Measurements from ENCODE around the gene ACTG1. TPM values are rescaled to one million over a fixed set of nuclear protein-coding genes. Genes with fewer than 3 reads are reported as not detected.

ACTG1 gene
- total RNA-seq, 1 experiment from 2014 or later, result 3,247 TPM

- H3K4me1 ChIP-seq (ENCODE audit: insufficient read depth, low read length, poor library complexity, severe bottlenecking), result no peaks in the 10 kb centered on the region
- no peak overlapping the region for H3K27ac ChIP-seq (ENCODE audit: low read depth, low read length, poor library complexity, severe bottlenecking)
- no peak for DNase-seq (ENCODE audit: low spot score)
- BruUV-seq (replicated peaks), result no TSS peak
- peaks cover 31% of the 10 kb centered on the region for H3K36me3 ChIP-seq (ENCODE audit: insufficient read depth, low read length, poor library complexity, severe bottlenecking)
- CTCF ChIA-PET, result no interaction called here
- H3K27me3 ChIP-seq (replicated peaks; ENCODE audit: insufficient read depth, low read depth, low read length, poor library complexity), result no peaks in the 10 kb centered on the region
- H3K9me3 ChIP-seq (ENCODE audit: low read depth, low read length, poor library complexity, severe bottlenecking), result no peaks in the 10 kb centered on the region
- POLR2A ChIA-PET (ENCODE audit: low non-redundant PET), result no interaction called here
- TF ChIP-seq EZH2 (IDR thresholded peaks at IDR 0.05; ENCODE audit: borderline replicate concordance, low read depth, low read length, poor library complexity, severe bottlenecking) (no peak), CTCF (conservative IDR thresholded peaks at IDR 0.05; ENCODE audit: low read depth, low read length) (no peak)
- no peak overlapping the region for H3K4me3 ChIP-seq (ENCODE audit: low read depth, low read length, poor library complexity, severe bottlenecking)
- intact Hi-C loops (cut with micrococcal nuclease; ENCODE audit: unreplicated experiment), result no loop called here
These were observed 50.0 kb downstream of the ACTG1 start for GRCh38 chr17:81462506-81463125.

GRCh38 chr17:81461607-81462500 lies 50.7 kb downstream of the ACTG1 start:
- BruUV-seq (replicated peaks), result no TSS peak
- Histone ChIP-seq H3K4me3 (ENCODE audit: low read depth, low read length, poor library complexity, severe bottlenecking) (no peak overlapping the region), H3K36me3 (ENCODE audit: insufficient read depth, low read length, poor library complexity, severe bottlenecking) (peaks cover 31% of the 10 kb centered on the region), H3K4me1 (ENCODE audit: insufficient read depth, low read length, poor library complexity, severe bottlenecking) (no peaks in the 10 kb centered on the region), H3K27ac (ENCODE audit: low read depth, low read length, poor library complexity, severe bottlenecking) (no peak overlapping the region), H3K9me3 (ENCODE audit: low read depth, low read length, poor library complexity, severe bottlenecking) (no peaks in the 10 kb centered on the region), H3K27me3 (replicated peaks; ENCODE audit: insufficient read depth, low read depth, low read length, poor library complexity) (no peaks in the 10 kb centered on the region)
- CTCF ChIA-PET, result no interaction called here
- POLR2A ChIA-PET (ENCODE audit: low non-redundant PET), result no interaction called here
- no peak for TF ChIP-seq CTCF (conservative IDR thresholded peaks at IDR 0.05; ENCODE audit: low read depth, low read length)
- no peak for TF ChIP-seq EZH2 (IDR thresholded peaks at IDR 0.05; ENCODE audit: borderline replicate concordance, low read depth, low read length, poor library complexity, severe bottlenecking)
- intact Hi-C loops (cut with micrococcal nuclease; ENCODE audit: unreplicated experiment), result no loop called here
- DNase-seq (ENCODE audit: low spot score), result no peak

- Histone ChIP-seq H3K4me1 (ENCODE audit: insufficient read depth, low read length, poor library complexity, severe bottlenecking) (no peaks in the 10 kb centered on the region), H3K9me3 (ENCODE audit: low read depth, low read length, poor library complexity, severe bottlenecking) (no peaks in the 10 kb centered on the region), H3K4me3 (ENCODE audit: low read depth, low read length, poor library complexity, severe bottlenecking) (no peak overlapping the region), H3K36me3 (ENCODE audit: insufficient read depth, low read length, poor library complexity, severe bottlenecking) (peaks cover 31% of the 10 kb centered on the region), H3K27ac (ENCODE audit: low read depth, low read length, poor library complexity, severe bottlenecking) (no peak overlapping the region), H3K27me3 (replicated peaks; ENCODE audit: insufficient read depth, low read depth, low read length, poor library complexity) (no peaks in the 10 kb centered on the region)
- no peak for TF ChIP-seq EZH2 (IDR thresholded peaks at IDR 0.05; ENCODE audit: borderline replicate concordance, low read depth, low read length, poor library complexity, severe bottlenecking)
- no peak for TF ChIP-seq CTCF (conservative IDR thresholded peaks at IDR 0.05; ENCODE audit: low read depth, low read length)
- POLR2A ChIA-PET (ENCODE audit: low non-redundant PET), result no interaction called here
- no peak for DNase-seq (ENCODE audit: low spot score)
- no TSS peak for BruUV-seq (replicated peaks)
- intact Hi-C loops (cut with micrococcal nuclease; ENCODE audit: unreplicated experiment), result no loop called here
- CTCF ChIA-PET, result no interaction called here
These were observed 51.6 kb downstream of the ACTG1 start for GRCh38 chr17:81460856-81461460.

Other genes with a start within 250 kb of the ACTG1 start
- 75.1 and 77.3 TPM in 2 replicates for gene SLC38A10, start 217.5 kb downstream of the ACTG1 start, total RNA-seq (2021)
- 74.2 and 80.6 TPM in 2 replicates for gene BAHCC1, start 117.3 kb downstream of the ACTG1 start, total RNA-seq (2021)
- gene FSCN2, start 15.6 kb upstream of the ACTG1 start, total RNA-seq (2021), result 0.26 and 0.31 TPM in 2 replicates
- gene FAAP100, start 39.6 kb upstream of the ACTG1 start, total RNA-seq (2021), result 49.4 and 49.5 TPM in 2 replicates
- 188 and 195 TPM in 2 replicates for gene NPLOC4, start 124.3 kb upstream of the ACTG1 start, total RNA-seq (2021)
- gene TSPAN10, start 124.4 kb upstream of the ACTG1 start, total RNA-seq (2021), result 0.74 and 1.1 TPM in 2 replicates
- gene PDE6G, start 143.7 kb upstream of the ACTG1 start, total RNA-seq (2021), result 0.43 and 0.52 TPM in 2 replicates
- gene OXLD1, start 153.8 kb upstream of the ACTG1 start, total RNA-seq (2021), result 36.1 and 44.6 TPM in 2 replicates
- 52.8 and 56.3 TPM in 2 replicates for gene CCDC137, start 153.9 kb upstream of the ACTG1 start, total RNA-seq (2021)
- 62.8 and 67.4 TPM in 2 replicates for gene ARL16, start 171.0 kb upstream of the ACTG1 start, total RNA-seq (2021)
- 145 and 187 TPM in 2 replicates for gene HGS, start 171.2 kb upstream of the ACTG1 start, total RNA-seq (2021)
- 184 and 186 TPM in 2 replicates for gene MRPL12, start 190.6 kb upstream of the ACTG1 start, total RNA-seq (2021)
- 46.8 and 56.2 TPM in 2 replicates for gene SLC25A10, start 199.5 kb upstream of the ACTG1 start, total RNA-seq (2021)